GM19023 (cell line): Measurements from ENCODE around the gene TSC22D4.
"Not testable (repeated sequence)": the region's sequence is repeated elsewhere in the genome, so short reads cannot be mapped to it uniquely, and the experiment has no call there.

Experiments
- ATAC-seq: cut with Tn5 transposase; IDR thresholded peaks from one replicate; pipeline ENCODE4 v1.9.1; 2021; ENCODE audit warnings: mild to moderate bottlenecking, moderate library complexity; ENCODE audit not compliant: unreplicated experiment

The TSC22D4 gene

GRCh38 chr7:100447363-100447762, 31.7 kb downstream of the TSC22D4 start:
- not testable (repeated sequence) for ATAC-seq

DNA sequence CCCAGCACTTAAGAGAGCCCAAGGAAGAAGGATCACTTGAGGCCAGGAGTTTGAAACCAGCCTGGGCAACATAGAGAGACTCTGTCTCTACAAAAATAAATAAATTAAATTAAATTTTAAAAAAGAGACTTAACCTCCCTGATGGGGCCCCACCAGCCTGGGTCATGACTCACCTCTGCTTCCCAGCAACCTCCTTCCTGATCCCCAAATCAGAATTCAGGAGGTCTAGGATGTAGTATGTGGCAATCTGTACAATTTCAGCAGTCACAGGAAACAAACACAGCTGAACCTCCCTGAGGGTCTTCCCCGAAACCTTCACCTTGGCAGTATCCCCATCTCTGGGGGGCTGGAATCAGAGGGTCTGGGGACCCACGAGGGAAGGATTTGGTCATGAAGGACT, 33.0 kb downstream of the TSC22D4 start:
- ATAC-seq: no peak

- no peak for ATAC-seq
These were observed 34.4 kb downstream of the TSC22D4 start for GRCh38 chr7:100444311-100445278.

DNA sequence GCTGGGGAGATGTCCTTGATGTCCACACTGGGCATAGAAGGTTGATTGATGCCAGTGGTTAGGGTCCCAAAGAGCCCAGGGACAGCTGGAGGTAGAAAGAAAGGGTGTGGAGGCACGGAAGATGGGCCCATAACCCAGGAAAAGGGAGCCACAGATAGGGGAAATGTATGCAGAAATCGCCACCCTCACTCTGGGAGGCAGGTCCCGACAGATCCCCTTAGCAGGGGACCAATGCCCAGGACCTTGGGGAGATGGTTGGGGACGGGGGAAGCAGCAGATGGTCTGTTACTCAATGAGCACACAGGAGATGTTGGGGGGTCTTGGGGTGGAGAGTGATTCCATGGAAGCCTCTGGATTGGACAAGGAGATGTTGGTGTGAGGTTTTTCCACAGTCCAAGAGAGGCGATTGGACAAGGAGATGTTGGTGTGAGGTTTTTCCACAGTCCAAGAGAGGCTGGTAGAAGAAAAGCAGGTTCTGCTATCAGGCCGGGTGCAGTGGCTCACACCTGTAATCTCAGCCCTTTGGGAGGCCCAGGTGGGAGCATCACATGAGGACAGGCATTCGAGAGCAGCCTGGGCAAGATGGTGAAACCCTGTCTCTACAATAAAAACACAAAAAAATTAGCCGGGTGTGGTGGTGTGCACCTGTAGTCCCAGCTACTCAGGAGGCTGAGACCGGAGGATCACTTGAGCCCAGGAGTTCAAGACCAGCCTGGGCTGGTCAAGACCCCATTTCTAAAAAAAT, 35.7 kb downstream of the TSC22D4 start:
- no peak for ATAC-seq

GRCh38 chr7:100441641-100442535, 37.1 kb downstream of the TSC22D4 start:
- ATAC-seq: no peak

DNA sequence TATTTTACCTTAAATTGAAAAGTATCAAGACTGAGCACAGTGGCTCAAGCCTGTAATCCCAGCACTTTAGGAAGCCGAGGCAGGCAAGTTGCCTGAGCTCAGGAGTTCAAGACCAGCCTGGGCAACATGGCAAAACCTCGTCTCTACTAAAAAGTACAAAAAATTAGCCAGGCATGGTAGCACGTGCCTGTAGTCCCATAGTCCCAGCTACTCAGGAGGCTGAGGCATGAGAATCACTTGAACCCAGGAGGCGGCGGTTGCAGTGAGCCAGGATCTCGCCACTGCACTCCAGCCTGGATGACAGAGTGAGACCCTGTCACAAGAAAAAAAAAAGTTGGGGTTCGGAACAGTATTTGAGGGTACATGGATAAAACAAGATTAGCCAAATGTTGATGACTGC, 39.8 kb downstream of the TSC22D4 start:
- ATAC-seq: not testable (repeated sequence)

GRCh38 chr7:100438731-100439130, 40.3 kb downstream of the TSC22D4 start:
- not testable (repeated sequence) for ATAC-seq

- ATAC-seq: no peak
These were observed 40.8 kb downstream of the TSC22D4 start for GRCh38 chr7:100438172-100438571.

GRCh38 chr7:100437150-100438100, 41.6 kb downstream of the TSC22D4 start:
- no peak for ATAC-seq

- peak; percentile 15 for ATAC-seq
These were observed 43.4 kb downstream of the TSC22D4 start for GRCh38 chr7:100435401-100436304.

- no peak for ATAC-seq
These were observed 44.5 kb downstream of the TSC22D4 start for GRCh38 chr7:100434297-100435144.

DNA sequence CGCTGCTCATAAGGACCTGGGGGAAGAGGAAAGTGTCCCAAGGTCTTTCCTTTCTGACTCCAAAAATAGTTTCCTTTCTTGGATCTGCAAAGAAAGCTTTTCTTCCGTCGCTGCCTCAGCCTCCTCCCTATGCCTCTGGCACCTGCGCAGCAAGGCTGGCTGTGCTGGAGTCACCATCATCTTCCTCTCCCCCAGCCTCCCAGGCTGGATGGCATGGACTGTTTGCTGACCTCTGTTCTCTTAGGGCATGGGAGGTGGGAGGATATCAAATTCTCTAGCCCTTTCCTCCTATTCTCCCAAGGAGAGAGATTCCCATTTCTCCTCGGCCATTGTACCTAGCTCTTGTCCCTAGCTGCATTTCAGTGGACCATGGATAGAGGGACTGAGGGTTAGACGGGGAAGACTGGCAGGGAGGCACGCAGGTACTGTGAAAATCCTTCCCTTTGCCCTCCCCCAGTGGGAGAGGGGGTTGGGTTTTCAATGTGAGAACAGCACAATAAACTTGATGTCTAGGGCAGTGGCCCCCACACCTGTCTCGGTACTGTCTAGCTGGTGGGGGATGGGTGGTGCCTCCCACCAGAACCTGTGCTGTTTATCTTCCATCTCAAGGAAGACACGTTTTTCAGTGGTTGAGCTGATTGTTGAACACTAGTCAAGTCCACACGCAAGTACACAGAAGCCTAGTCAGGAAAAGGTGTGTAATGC, 45.3 kb downstream of the TSC22D4 start:
- ATAC-seq: no peak

GRCh38 chr7:100433276-100433591, 45.8 kb downstream of the TSC22D4 start:
- no peak for ATAC-seq

- ATAC-seq: no peak
These were observed 46.3 kb downstream of the TSC22D4 start for GRCh38 chr7:100432621-100433275.

GRCh38 chr7:100432053-100432452, 47.0 kb downstream of the TSC22D4 start:
- no peak for ATAC-seq

DNA sequence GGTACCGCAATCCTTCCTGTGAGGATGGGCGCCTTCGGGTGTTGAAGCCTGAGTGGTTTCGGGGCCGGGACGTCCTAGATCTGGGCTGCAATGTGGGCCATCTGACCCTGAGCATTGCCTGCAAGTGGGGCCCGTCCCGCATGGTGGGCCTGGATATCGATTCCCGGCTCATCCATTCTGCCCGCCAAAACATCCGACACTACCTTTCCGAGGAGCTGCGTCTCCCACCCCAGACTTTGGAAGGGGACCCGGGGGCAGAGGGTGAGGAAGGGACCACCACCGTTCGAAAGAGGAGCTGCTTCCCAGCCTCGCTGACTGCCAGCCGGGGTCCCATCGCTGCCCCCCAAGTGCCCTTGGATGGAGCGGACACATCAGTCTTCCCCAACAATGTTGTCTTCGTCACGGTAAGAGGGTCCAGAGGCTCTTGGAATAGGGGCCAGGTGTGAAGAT, 47.7 kb downstream of the TSC22D4 start:
- no peak for ATAC-seq
